ENCODE measurements around the gene ZBTB3. TPM values are rescaled to one million over a fixed set of nuclear protein-coding genes. Genes with fewer than 3 reads are reported as not detected.

The ZBTB3 gene
- total and polyA plus RNA-seq, 4 donors = 1.5 to 6.4 (median 4.2) TPM

DNA sequence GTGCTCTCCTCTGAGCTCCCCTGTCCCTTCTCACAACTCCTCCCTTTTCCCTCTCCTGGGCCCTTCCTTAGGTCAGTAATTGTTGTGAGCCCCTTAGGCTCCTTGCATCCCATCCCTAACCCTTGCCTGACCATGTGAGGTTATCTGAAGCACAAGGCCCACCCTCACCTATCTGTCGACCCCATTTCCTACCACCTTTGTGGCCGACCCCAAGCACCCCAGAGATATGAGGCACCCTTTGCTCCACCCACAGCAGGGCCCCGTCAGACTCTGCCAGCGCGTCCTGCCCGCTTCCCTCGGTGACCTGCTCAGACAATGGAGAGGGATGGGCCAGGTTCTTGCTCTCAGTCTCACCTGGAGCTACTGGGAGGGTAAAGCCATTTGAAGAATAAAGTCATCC is 45.2 kb downstream of the ZBTB3 start:
- H3K36me3 ChIP-seq (ENCODE audit: control insufficient read depth in 4 of 4, insufficient read depth in 3 of 4, low read depth in 1 of 4, low read length in 3 of 4) = peaks cover 0 to 4% (median 1%) of the 10 kb centered on the region in 4 donors
- WGBS = 4% methylated on average over 7 of the region's 7 CpGs
- H3K9ac ChIP-seq (ENCODE audit: low read depth in 1 of 2, low read length in 2 of 2) = peak overlapping the region; percentile 79 to 93
- H3K27ac ChIP-seq (ENCODE audit: low read depth in 1 of 2, low read length in 2 of 2) = peak overlapping the region; percentile 93 to 95
- H3K9me3 ChIP-seq (ENCODE audit: control insufficient read depth in 4 of 4, low read length in 3 of 4) = no peaks in the 10 kb centered on the region
- H3K27me3 ChIP-seq (ENCODE audit: control insufficient read depth in 4 of 4, insufficient read depth in 4 of 4, low read length in 3 of 4) = no peaks in the 10 kb centered on the region
- peak overlapping the region; percentile 55 to 85 (median 56) for H3K4me3 ChIP-seq (ENCODE audit: low read depth in 1 of 3, low read length in 3 of 3)
- DNase-seq (ENCODE audit: low spot score) = peak; percentile 62
- H3K4me1 ChIP-seq (ENCODE audit: control insufficient read depth in 4 of 4, insufficient read depth in 4 of 4, low read length in 3 of 4) = peaks cover 19 to 62% (median 51%) of the 10 kb centered on the region in 4 donors
- TF ChIP-seq JUND (IDR thresholded peaks at IDR 0.05) (no peak), TAF1 (conservative IDR thresholded peaks at IDR 0.05) (no peak), NR2F2 (IDR thresholded peaks at IDR 0.05) (no peak), HNF4A (conservative IDR thresholded peaks at IDR 0.05) (no peak), HNF4G (IDR thresholded peaks at IDR 0.05) (no peak), REST (IDR thresholded peaks at IDR 0.05) (no peak), EGR1 (IDR thresholded peaks at IDR 0.05; ENCODE audit: low read depth in 2 of 2) (no peak), RXRA (IDR thresholded peaks at IDR 0.05) (no peak), YY1 (IDR thresholded peaks at IDR 0.05) (no peak), FOXA1 (IDR thresholded peaks at IDR 0.05) (no peak), SP1 (IDR thresholded peaks at IDR 0.05) (no peak), RAD21 (IDR thresholded peaks at IDR 0.05) (no peak)
- TF ChIP-seq, protein P1, sequence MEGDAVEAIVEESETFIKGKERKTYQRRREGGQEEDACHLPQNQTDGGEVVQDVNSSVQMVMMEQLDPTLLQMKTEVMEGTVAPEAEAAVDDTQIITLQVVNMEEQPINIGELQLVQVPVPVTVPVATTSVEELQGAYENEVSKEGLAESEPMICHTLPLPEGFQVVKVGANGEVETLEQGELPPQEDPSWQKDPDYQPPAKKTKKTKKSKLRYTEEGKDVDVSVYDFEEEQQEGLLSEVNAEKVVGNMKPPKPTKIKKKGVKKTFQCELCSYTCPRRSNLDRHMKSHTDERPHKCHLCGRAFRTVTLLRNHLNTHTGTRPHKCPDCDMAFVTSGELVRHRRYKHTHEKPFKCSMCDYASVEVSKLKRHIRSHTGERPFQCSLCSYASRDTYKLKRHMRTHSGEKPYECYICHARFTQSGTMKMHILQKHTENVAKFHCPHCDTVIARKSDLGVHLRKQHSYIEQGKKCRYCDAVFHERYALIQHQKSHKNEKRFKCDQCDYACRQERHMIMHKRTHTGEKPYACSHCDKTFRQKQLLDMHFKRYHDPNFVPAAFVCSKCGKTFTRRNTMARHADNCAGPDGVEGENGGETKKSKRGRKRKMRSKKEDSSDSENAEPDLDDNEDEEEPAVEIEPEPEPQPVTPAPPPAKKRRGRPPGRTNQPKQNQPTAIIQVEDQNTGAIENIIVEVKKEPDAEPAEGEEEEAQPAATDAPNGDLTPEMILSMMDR (IDR thresholded peaks at IDR 0.05; ENCODE audit: low read depth, low read length, missing input control) = no peak
- TF ChIP-seq, protein P2, sequence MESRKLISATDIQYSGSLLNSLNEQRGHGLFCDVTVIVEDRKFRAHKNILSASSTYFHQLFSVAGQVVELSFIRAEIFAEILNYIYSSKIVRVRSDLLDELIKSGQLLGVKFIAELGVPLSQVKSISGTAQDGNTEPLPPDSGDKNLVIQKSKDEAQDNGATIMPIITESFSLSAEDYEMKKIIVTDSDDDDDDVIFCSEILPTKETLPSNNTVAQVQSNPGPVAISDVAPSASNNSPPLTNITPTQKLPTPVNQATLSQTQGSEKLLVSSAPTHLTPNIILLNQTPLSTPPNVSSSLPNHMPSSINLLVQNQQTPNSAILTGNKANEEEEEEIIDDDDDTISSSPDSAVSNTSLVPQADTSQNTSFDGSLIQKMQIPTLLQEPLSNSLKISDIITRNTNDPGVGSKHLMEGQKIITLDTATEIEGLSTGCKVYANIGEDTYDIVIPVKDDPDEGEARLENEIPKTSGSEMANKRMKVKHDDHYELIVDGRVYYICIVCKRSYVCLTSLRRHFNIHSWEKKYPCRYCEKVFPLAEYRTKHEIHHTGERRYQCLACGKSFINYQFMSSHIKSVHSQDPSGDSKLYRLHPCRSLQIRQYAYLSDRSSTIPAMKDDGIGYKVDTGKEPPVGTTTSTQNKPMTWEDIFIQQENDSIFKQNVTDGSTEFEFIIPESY (IDR thresholded peaks at IDR 0.05) = no peak

DNA sequence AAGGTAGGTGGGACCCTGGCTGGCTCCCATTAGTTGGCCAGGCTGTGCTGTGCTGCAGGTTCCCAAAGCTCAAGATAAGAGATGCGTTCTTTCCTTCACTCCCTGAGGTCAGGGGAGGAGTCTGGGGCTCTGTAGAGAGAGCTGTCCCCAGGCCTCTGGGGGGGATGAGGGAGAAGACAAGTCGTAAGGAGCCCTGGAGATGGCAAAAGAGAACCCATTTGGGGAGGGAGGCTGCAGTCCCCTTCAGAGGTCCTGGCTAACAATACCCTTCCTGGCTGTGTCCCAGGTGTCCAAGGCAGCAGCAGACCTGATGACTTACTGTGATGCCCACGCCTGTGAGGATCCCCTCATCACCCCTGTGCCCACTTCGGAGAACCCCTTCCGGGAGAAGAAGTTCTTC is 45.6 kb downstream of the ZBTB3 start:
- Histone ChIP-seq H3K27ac (ENCODE audit: low read depth in 1 of 2, low read length in 2 of 2) (no peak overlapping the region), H3K9ac (ENCODE audit: low read depth in 1 of 2, low read length in 2 of 2) (no peak overlapping the region), H3K9me3 (ENCODE audit: control insufficient read depth in 4 of 4, low read length in 3 of 4) (no peaks in the 10 kb centered on the region), H3K4me3 (ENCODE audit: low read depth in 1 of 3, low read length in 3 of 3) (peak overlapping the region in 1 of 3 donors; percentile 56), H3K36me3 (ENCODE audit: control insufficient read depth in 4 of 4, insufficient read depth in 3 of 4, low read depth in 1 of 4, low read length in 3 of 4) (peaks cover 0 to 4% (median 1%) of the 10 kb centered on the region in 4 donors), H3K27me3 (ENCODE audit: control insufficient read depth in 4 of 4, insufficient read depth in 4 of 4, low read length in 3 of 4) (no peaks in the 10 kb centered on the region), H3K4me1 (ENCODE audit: control insufficient read depth in 4 of 4, insufficient read depth in 4 of 4, low read length in 3 of 4) (peaks cover 17 to 58% (median 47%) of the 10 kb centered on the region in 4 donors)
- 89% methylated on average over 5 of the region's 5 CpGs for WGBS
- peak; percentile 47 for DNase-seq (ENCODE audit: low spot score)
- TF ChIP-seq YY1 (IDR thresholded peaks at IDR 0.05) (no peak), EGR1 (IDR thresholded peaks at IDR 0.05; ENCODE audit: low read depth in 2 of 2) (no peak), RXRA (IDR thresholded peaks at IDR 0.05) (no peak), SP1 (IDR thresholded peaks at IDR 0.05) (no peak), RAD21 (IDR thresholded peaks at IDR 0.05) (no peak), REST (IDR thresholded peaks at IDR 0.05) (no peak), JUND (IDR thresholded peaks at IDR 0.05) (no peak), TAF1 (conservative IDR thresholded peaks at IDR 0.05) (no peak), FOXA1 (IDR thresholded peaks at IDR 0.05) (no peak)
- TF ChIP-seq, protein P1 (IDR thresholded peaks at IDR 0.05; ENCODE audit: low read depth, low read length, missing input control) = no peak
- TF ChIP-seq, protein P2 (IDR thresholded peaks at IDR 0.05) = no peak
- TF ChIP-seq, protein P3, sequence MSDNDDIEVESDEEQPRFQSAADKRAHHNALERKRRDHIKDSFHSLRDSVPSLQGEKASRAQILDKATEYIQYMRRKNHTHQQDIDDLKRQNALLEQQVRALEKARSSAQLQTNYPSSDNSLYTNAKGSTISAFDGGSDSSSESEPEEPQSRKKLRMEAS (IDR thresholded peaks at IDR 0.05) = no peak
